ENCODE measurements around the gene PTPRD. TPM values are rescaled to one million over a fixed set of nuclear protein-coding genes. Genes with fewer than 3 reads are reported as not detected.

The PTPRD gene
- polyA plus RNA-seq, 1 experiment, result 0.39 TPM

DNA sequence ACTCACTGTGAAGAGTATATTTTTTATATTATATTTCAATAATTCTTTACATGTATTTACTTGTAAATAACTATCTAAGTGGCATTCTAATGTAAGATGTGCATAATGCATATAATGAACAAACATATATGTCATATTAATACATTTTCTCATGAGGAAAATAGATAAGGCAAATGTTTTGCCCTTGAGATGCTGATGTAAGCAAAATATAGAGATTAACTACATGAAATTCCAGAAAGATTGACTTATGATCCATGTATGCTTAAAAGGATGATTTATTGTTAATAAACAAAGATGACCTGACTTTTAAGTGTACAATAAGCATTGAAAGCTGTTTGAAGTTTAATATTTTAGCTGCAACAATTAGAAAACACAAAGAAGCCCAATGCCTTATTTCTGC lies 559.9 kb downstream of the PTPRD start:
- ChIA-PET POLR2A (no interaction called here), CTCF (no interaction called here)
- TF ChIP-seq, protein P1, sequence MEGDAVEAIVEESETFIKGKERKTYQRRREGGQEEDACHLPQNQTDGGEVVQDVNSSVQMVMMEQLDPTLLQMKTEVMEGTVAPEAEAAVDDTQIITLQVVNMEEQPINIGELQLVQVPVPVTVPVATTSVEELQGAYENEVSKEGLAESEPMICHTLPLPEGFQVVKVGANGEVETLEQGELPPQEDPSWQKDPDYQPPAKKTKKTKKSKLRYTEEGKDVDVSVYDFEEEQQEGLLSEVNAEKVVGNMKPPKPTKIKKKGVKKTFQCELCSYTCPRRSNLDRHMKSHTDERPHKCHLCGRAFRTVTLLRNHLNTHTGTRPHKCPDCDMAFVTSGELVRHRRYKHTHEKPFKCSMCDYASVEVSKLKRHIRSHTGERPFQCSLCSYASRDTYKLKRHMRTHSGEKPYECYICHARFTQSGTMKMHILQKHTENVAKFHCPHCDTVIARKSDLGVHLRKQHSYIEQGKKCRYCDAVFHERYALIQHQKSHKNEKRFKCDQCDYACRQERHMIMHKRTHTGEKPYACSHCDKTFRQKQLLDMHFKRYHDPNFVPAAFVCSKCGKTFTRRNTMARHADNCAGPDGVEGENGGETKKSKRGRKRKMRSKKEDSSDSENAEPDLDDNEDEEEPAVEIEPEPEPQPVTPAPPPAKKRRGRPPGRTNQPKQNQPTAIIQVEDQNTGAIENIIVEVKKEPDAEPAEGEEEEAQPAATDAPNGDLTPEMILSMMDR (IDR thresholded peaks at IDR 0.05; ENCODE audit: insufficient read depth, low read depth, low read length), result no peak

DNA sequence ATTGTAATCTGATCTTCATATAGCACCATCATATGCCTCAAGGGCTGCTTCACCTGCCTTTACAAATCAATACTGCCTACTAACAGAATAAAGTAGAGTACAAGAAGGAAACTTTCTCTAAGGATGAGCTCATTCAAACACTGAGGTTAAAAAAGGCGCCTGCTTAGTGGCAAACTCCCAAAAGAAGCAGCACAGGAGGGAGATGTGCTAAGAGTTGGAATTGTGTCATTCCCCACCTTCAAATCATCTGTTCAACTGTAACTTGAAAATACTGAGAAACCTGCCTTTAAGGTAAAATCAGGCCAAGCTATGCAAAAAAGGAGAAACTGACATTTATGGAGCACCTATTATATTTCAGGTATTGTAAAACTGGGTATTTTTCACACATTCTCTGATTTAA lies 560.6 kb downstream of the PTPRD start:
- POLR2A ChIA-PET, result no interaction called here
- H3K27me3 ChIP-seq (ENCODE audit: control insufficient read depth, insufficient read depth, low read length), result no peaks in the 10 kb centered on the region
- no peak for DNase-seq (ENCODE audit: low read depth)
- no peaks in the 10 kb centered on the region for H3K36me3 ChIP-seq (ENCODE audit: control insufficient read depth, insufficient read depth, low read length)
- TF ChIP-seq, protein P1 (IDR thresholded peaks at IDR 0.05; ENCODE audit: insufficient read depth, low read depth, low read length), result no peak
- CTCF ChIA-PET, result no interaction called here
- no peak overlapping the region for H3K4me3 ChIP-seq (ENCODE audit: low read depth, low read length)

More for the DNA sequence above, 559.9 kb downstream of the PTPRD start:
- Histone ChIP-seq H3K4me3 (ENCODE audit: low read depth, low read length) (no peak overlapping the region), H3K36me3 (ENCODE audit: control insufficient read depth, insufficient read depth, low read length) (no peaks in the 10 kb centered on the region), H3K27me3 (ENCODE audit: control insufficient read depth, insufficient read depth, low read length) (no peaks in the 10 kb centered on the region)
- no peak for DNase-seq (ENCODE audit: low read depth)

DNA sequence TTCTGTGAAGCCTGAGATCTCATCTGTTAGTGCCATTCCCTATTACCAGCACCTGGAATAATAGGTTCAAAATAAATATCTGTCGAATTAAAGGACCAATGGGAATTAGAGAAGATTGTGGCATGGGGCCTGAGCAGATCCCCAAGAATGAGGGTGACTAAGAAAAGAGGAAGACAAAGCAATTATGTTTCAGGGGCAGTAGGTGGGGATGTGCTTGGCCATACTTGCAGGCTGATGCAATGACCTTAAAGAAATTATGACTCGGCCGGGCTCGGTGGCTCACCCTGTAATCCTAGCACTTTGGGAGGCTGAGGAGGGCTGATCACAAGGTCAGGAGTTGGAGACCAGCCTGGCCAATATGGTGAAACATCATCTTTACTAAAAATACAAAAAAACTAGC lies 562.8 kb downstream of the PTPRD start:
- POLR2A ChIA-PET, result no interaction called here
- Histone ChIP-seq H3K27me3 (ENCODE audit: control insufficient read depth, insufficient read depth, low read length) (no peaks in the 10 kb centered on the region), H3K4me3 (ENCODE audit: low read depth, low read length) (no peak overlapping the region), H3K36me3 (ENCODE audit: control insufficient read depth, insufficient read depth, low read length) (no peaks in the 10 kb centered on the region)
- no peak for DNase-seq (ENCODE audit: low read depth)
- CTCF ChIA-PET, result no interaction called here
- TF ChIP-seq, protein P1 (IDR thresholded peaks at IDR 0.05; ENCODE audit: insufficient read depth, low read depth, low read length), result no peak

DNA sequence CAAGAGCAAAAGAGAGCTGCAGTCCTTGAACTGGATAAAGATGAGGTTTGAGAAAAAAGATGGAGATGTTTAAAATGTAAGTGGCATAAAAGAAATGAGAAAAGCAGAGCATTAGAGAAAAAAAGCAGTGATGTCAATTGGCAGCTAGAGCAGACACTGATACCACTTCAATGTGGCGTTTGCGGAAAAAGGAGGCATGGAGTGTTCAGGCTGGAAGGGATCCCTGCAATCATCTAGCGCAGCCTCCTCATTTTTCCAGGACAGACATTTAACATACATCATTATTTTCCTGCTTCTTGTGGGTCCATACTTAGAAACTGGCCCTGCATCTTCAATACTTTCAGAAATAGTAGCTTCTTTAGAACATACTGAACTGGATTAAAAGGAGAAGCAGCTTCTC lies 563.8 kb downstream of the PTPRD start:
- CTCF ChIA-PET, result no interaction called here
- no peak overlapping the region for H3K4me3 ChIP-seq (ENCODE audit: low read depth, low read length)
- POLR2A ChIA-PET, result no interaction called here
- no peaks in the 10 kb centered on the region for H3K27me3 ChIP-seq (ENCODE audit: control insufficient read depth, insufficient read depth, low read length)
- no peaks in the 10 kb centered on the region for H3K36me3 ChIP-seq (ENCODE audit: control insufficient read depth, insufficient read depth, low read length)
- no peak for DNase-seq (ENCODE audit: low read depth)
- TF ChIP-seq, protein P1 (IDR thresholded peaks at IDR 0.05; ENCODE audit: insufficient read depth, low read depth, low read length), result no peak

DNA sequence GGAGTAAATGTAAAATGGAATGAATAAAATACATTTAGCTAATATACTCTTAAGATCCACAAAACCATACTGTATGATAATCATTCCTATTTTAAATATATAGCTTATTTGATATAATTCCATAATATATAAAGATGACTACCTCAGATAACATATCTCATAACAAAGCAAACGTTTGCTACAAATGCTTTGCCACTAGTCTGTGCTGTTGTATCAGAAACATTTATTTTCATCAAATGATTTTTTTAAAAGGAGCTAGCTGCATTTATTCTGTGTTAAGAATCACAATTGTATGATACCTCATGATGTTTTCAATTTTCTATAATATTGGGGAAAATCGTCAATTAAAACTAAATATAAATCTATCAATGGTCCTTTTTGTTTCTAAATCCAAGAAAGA lies 567.2 kb downstream of the PTPRD start:
- no peak for DNase-seq (ENCODE audit: low read depth)
- H3K4me3 ChIP-seq (ENCODE audit: low read depth, low read length), result no peak overlapping the region
- TF ChIP-seq, protein P1 (IDR thresholded peaks at IDR 0.05; ENCODE audit: insufficient read depth, low read depth, low read length), result peak; percentile 18; the same call in 1 of the 2 replicates
- H3K36me3 ChIP-seq (ENCODE audit: control insufficient read depth, insufficient read depth, low read length), result no peaks in the 10 kb centered on the region
- CTCF ChIA-PET, result interaction anchor here (1.1 to 1.4 kb wide), 2 partner anchors 14 to 223 kb away, joined by 3 to 5 read pairs; no protein-coding TSS in a partner anchor
- POLR2A ChIA-PET, result no interaction called here
- H3K27me3 ChIP-seq (ENCODE audit: control insufficient read depth, insufficient read depth, low read length), result no peaks in the 10 kb centered on the region
